ENCODE measurements around the gene ISOC2. TPM values are rescaled to one million over a fixed set of nuclear protein-coding genes. Genes with fewer than 3 reads are reported as not detected.

Gene ISOC2
- total RNA-seq, 1 donor from 2014 or later = 36.7 TPM

GRCh38 chr19:55481794-55482155, 20.3 kb upstream of the ISOC2 start:
- Mint-ChIP-seq H3K4me3 (peak overlapping the region; percentile 23), H3K27ac (ENCODE audit: unreplicated experiment) (no peak overlapping the region), H3K27me3 (ENCODE audit: low read depth) (peaks cover 7% of the 10 kb centered on the region), H3K4me1 (peaks cover 36% of the 10 kb centered on the region), H3K36me3 (ENCODE audit: low read depth) (no peaks in the 10 kb centered on the region), H3K9me3 (no peaks in the 10 kb centered on the region)
- TF ChIP-seq, protein P1, sequence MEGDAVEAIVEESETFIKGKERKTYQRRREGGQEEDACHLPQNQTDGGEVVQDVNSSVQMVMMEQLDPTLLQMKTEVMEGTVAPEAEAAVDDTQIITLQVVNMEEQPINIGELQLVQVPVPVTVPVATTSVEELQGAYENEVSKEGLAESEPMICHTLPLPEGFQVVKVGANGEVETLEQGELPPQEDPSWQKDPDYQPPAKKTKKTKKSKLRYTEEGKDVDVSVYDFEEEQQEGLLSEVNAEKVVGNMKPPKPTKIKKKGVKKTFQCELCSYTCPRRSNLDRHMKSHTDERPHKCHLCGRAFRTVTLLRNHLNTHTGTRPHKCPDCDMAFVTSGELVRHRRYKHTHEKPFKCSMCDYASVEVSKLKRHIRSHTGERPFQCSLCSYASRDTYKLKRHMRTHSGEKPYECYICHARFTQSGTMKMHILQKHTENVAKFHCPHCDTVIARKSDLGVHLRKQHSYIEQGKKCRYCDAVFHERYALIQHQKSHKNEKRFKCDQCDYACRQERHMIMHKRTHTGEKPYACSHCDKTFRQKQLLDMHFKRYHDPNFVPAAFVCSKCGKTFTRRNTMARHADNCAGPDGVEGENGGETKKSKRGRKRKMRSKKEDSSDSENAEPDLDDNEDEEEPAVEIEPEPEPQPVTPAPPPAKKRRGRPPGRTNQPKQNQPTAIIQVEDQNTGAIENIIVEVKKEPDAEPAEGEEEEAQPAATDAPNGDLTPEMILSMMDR (conservative IDR thresholded peaks at IDR 0.05) = no peak
- DNase-seq (ENCODE audit: low read depth, low spot score) = no peak

GRCh38 chr19:55481148-55481793, 19.8 kb upstream of the ISOC2 start:
- Mint-ChIP-seq H3K4me3 (peak overlapping the region; percentile 23), H3K4me1 (peaks cover 37% of the 10 kb centered on the region), H3K36me3 (ENCODE audit: low read depth) (no peaks in the 10 kb centered on the region), H3K27ac (ENCODE audit: unreplicated experiment) (no peak overlapping the region), H3K27me3 (ENCODE audit: low read depth) (peaks cover 7% of the 10 kb centered on the region), H3K9me3 (no peaks in the 10 kb centered on the region)
- DNase-seq (ENCODE audit: low read depth, low spot score) = no peak
- TF ChIP-seq, protein P1 (conservative IDR thresholded peaks at IDR 0.05) = no peak

GRCh38 chr19:55479451-55480230, 18.2 kb upstream of the ISOC2 start:
- DNase-seq (ENCODE audit: low read depth, low spot score) = no peak
- Mint-ChIP-seq H3K36me3 (ENCODE audit: low read depth) (no peaks in the 10 kb centered on the region), H3K27ac (ENCODE audit: unreplicated experiment) (peak overlapping the region; percentile 78), H3K4me1 (peaks cover 37% of the 10 kb centered on the region), H3K4me3 (peak overlapping the region; percentile 99), H3K27me3 (ENCODE audit: low read depth) (peaks cover 4% of the 10 kb centered on the region), H3K9me3 (no peaks in the 10 kb centered on the region)
- TF ChIP-seq, protein P1 (conservative IDR thresholded peaks at IDR 0.05) = no peak

- no peaks in the 10 kb centered on the region for H3K36me3 Mint-ChIP-seq (ENCODE audit: low read depth)
- H3K9me3 Mint-ChIP-seq = no peaks in the 10 kb centered on the region
- peaks cover 37% of the 10 kb centered on the region for H3K4me1 Mint-ChIP-seq
- H3K27me3 Mint-ChIP-seq (ENCODE audit: low read depth) = peaks cover 4% of the 10 kb centered on the region
- DNase-seq (ENCODE audit: low read depth, low spot score) = no peak
- TF ChIP-seq, protein P1 (conservative IDR thresholded peaks at IDR 0.05) = no peak
- peak overlapping the region; percentile 99 for H3K4me3 Mint-ChIP-seq
- peak overlapping the region; percentile 78 for H3K27ac Mint-ChIP-seq (ENCODE audit: unreplicated experiment)
These were observed 17.6 kb upstream of the ISOC2 start for GRCh38 chr19:55479045-55479444.

DNA sequence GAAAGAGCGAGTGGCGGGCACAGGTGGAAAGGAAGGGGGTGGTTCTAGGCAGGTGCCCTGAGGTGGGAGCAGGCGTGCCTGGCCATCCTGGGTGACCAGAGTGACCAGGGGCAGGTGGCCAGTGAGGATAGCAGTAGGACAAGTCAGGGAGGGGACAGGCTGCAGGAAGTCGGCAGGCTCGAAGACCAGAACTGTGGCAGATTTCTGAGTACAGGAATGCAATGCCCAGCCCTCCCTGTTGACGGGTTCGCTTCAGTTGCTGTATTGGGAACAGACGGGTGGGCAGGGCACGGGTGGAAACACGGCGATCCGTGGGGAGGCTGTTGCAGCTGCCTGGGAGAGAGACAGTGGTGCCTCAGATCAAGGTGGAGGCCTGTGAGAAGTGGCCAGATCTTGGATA, 16.9 kb upstream of the ISOC2 start:
- peaks cover 43% of the 10 kb centered on the region for H3K4me1 Mint-ChIP-seq

More for the DNA sequence above, 16.9 kb upstream of the ISOC2 start:
- Mint-ChIP-seq H3K27ac (ENCODE audit: unreplicated experiment) (no peak overlapping the region), H3K4me3 (peak overlapping the region; percentile 99), H3K9me3 (no peaks in the 10 kb centered on the region), H3K27me3 (ENCODE audit: low read depth) (peaks cover 4% of the 10 kb centered on the region), H3K36me3 (ENCODE audit: low read depth) (no peaks in the 10 kb centered on the region)
- no peak for DNase-seq (ENCODE audit: low read depth, low spot score)
- TF ChIP-seq, protein P1 (conservative IDR thresholded peaks at IDR 0.05) = no peak

Data from neural crest cell (in vitro differentiated cells).